ENCODE data around the gene CTU2.
"Not testable (repeated sequence)": the region's sequence is repeated elsewhere in the genome, so short reads cannot be mapped to it uniquely, and the experiment has no call there.

The CTU2 gene

DNA sequence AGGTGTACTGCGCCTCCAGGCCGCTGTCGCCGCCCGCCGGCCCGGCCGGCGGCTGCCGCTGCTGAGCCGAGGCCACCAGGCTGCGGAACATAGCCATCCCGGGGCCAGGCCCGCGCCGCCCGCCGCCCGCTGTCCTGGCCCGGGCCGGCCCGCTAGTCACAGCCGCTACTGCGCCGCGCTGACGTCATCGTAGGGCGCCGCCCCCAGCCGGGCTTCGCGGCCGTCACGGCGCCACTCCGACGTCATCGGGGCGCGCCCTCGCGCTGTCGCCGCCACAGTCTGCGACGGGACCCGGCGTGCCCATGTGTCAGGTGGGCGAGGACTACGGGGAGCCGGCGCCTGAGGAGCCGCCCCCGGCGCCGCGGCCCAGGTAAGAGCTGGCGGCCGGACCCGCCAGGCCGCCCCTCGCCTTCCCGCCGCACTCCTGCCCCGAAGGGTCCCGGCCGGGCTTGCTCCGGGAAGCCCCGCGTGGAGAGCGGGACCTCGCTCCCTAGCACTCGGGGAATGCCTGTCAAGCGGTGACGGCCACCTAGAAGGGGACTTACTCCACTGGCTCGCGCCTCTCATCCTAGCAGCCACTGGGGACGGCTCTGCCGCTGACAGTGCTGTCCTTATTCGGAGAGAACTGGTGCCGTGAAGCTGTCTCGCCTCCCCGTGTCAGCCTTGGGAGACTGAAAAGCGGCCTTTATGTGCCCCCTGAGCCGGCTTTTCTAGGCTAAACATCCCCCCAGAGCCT, at the start of gene CTU2, which contains the start of gene RNF166:
Gene CTU2 (plus strand): TSS at position 275 of the 736 bp plus-strand sequence. CDS start 28 bp downstream, at position 303.
Gene RNF166 (minus strand): TSS at position 180 of the 736 bp plus-strand sequence. CDS start 83 bp downstream, at position 97.
- peak; percentile 82 to 91 (median 88) for DNase-seq

- DNase-seq = no peak
These were observed 48.9 kb upstream of the CTU2 start for GRCh38 chr16:88657371-88657770.

GRCh38 chr16:88658714-88659113, 47.6 kb upstream of the CTU2 start:
- DNase-seq = no peak

DNA sequence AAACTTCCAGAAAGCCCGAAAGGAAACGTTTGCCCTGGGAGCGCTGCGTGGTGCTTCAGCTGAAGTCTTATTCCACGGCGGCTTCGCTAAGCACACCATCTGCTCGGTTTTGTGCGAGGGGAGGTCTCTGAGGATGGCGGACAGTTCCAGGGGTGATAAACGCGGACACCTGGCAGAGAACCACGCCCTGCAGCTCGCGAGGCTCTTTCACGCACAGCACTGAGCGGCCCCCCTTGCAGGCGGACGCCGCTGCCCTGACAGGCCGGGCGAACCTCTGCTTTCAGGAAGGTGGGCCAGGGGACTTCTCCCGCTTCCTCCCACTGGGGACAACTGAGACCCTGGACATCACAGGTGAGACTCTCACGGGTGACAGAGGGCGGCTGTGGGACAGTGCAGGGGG, 47.1 kb upstream of the CTU2 start:
- no peak for DNase-seq

GRCh38 chr16:88661468-88661867, 44.8 kb upstream of the CTU2 start:
- no peak for DNase-seq

- DNase-seq = no peak
These were observed 44.0 kb upstream of the CTU2 start for GRCh38 chr16:88662222-88662842.

- DNase-seq = peak; percentile 87 to 94 (median 91)
These were observed 43.3 kb upstream of the CTU2 start, which contains the start of gene MVD for GRCh38 chr16:88662843-88663606. MVD (minus strand) TSS chr16:88663091; CDS start chr16:88663080, 11 bp downstream.

- no peak for DNase-seq
These were observed 41.2 kb upstream of the CTU2 start for GRCh38 chr16:88665148-88665547.

- DNase-seq = no peak
These were observed 40.7 kb upstream of the CTU2 start for GRCh38 chr16:88665570-88665969.

DNA sequence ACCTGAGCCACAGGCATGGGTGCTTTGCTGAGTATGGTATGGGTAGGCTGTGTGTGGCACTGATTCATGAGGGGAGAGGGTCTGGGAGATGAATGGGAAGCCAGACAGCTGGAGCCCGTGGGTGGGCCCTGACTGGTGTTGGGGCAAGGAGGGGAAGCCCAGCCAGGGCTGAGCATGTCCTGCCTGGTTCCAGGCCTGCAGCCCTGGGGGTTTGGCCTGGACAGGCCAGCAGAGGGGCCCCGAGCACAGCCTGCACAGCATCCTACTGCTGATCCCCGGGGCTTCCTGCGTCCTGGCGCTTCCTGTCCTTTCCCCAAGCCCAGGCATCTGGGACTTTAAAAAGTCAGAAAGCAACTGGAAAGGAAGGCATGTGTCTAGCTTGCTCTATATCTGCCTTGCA, 38.8 kb upstream of the CTU2 start:
- DNase-seq = no peak

DNA sequence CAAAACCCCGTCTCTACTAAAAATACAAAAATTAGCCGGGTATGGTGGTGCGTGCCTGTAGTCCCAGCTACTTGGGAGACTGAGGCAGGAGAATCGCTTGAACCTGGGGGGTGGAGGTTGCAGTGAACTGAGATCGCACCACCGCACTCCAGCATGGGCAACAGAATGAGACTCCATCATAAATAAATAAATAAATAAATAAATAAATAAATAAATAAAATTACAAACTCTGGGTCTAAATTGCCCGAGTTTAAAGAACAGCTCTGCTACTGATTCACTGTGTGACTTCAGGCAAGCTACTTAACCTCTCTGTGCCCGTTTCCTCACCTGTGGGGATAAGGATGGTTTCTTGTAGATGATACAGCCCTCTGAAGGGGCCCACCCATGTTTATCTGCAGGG, 36.8 kb upstream of the CTU2 start:
- not testable (repeated sequence) for DNase-seq

- no peak for DNase-seq
These were observed 36.3 kb upstream of the CTU2 start for GRCh38 chr16:88669980-88670379.

- no peak for DNase-seq
These were observed 34.5 kb upstream of the CTU2 start for GRCh38 chr16:88671806-88672205.

GRCh38 chr16:88672776-88673175, 33.5 kb upstream of the CTU2 start:
- DNase-seq = no peak

GRCh38 chr16:88673716-88674379, 32.5 kb upstream of the CTU2 start:
- no peak for DNase-seq

- DNase-seq = no peak
These were observed 29.6 kb upstream of the CTU2 start for GRCh38 chr16:88676502-88677242.

DNA sequence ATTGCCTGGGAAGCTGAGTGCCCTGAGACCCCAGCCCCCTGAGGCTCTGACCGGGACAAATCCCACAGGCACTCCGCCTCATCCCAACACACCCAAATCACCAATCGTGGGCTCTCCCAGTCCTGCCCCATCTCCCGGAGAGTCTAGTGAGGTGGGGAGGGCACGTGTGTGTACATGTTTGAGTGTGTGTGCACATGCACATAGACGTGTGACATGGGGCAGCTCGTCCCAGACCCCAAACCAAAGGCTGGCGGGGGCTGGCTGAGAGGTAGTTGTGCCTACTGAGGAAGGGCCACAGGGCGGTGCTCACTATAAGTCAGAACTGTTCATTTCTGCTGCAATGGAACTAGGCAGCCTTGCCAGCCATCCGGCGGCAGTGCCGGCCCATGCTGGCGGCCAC, 28.6 kb upstream of the CTU2 start:
- no peak for DNase-seq

DNA sequence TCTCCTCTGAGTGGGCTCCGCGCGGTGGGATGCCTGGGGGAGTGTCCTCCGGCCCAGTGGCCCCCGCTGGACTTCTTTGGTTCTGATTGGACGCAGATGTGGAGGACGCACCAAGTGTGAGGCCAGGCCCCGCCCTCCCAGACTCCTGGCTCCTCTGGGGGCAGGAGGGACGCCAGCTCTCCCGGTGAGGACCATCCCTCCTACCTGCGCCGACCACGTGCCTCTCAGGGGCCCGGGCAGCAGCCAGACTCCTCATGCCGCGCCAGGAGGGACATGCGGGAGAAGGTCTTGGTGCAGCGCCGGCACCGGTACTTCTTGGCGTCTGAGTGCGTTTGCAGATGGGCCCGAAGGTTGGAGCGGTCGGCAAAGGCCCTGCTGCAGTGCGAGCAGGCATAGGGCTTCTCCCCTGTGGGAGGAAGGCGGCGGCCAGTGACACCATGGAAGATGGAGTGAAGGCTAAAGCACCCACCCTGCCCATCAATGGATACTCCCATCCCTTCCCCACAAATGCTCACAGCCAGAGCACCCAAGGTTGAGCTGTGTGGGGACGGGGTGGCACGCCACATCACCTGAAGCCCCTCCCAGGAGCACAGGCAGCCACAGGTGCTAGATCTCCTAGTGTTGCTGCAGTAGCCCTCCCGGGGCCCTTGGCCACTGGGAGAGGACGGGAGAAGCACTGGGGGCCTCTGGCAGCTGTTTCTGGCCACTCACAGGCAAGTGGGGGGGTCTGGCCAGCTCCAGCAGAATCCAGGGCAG, 27.9 kb upstream of the CTU2 start:
- no peak for DNase-seq

DNA sequence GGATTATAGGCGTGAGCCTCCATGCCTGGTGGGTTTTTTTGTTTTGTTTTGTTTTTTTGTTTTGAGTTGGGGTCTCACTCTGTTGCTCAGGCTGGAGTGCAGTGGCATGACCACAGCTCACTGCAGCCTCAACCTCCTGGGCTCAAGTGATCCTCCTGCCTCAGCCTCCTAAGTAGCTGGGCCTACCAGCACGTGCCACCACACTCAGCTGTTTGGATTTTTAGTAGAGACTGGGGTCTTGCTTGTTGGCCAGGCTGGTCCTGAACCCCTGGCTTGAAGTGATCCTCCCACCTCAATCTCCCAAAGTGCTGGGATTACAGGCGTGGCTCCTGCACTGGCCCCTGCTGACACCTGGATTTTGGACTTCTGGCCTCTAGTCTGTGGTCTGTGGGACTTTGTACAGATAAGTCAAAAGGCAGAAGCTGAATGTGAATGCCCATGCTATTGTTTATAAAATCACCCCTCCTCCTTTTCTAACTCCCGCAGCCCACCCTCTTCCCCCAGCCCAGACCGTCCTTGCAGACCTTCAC, 25.7 kb upstream of the CTU2 start:
- DNase-seq = no peak

DNA sequence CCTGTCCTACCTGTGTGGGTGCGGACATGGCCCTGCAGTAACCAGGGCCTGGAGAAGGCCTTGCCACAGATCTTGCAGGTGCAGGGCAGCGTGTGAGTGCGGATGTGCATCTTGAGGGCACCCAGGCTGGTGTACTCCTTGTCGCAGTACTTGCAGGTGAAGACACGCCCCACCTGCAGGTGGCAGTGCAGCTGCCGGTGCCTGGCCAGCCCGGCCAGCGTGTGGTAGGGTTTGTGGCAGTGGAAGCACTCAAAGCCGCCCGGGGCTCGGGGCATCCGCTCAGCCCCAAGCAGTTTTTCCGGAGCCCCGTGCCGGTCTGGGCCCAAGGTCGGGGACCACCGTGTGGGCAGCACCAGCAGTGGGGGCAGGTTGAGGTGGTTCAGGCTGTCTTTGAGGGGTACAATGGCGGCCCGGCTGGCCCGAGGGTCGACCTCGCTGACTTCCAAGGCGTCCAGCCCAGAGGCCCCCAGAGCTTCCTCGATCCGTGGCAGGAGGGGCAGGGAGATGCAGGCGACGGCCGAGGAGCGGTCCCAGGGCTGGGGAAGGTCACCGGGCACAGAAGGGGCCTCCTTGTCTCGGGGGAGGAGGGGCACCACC, 25.1 kb upstream of the CTU2 start:
- peak in 1 of 4 experiments; percentile 27 for DNase-seq

Measured in activated CD4-positive, CD25-positive, alpha-beta regulatory T cell (primary cell).